Measurements from ENCODE around the gene TUBE1. TPM values are rescaled to one million over a fixed set of nuclear protein-coding genes. Genes with fewer than 3 reads are reported as not detected.
A peak's percentile ranks its signal among the peaks of the same experiment; 100 is the strongest.

Gene TUBE1
- total RNA-seq, 1 donor from 2014 or later, result 24.7 TPM

GRCh38 chr6:112086744-112087135 is 542 bp downstream of the TUBE1 start:
- H3K4me3 ChIP-seq (ENCODE audit: low read depth, low read length), result peak overlapping the region; percentile 81
- H3K27me3 ChIP-seq (ENCODE audit: control insufficient read depth, insufficient read depth, low read length), result no peaks in the 10 kb centered on the region
- TF ChIP-seq CTCF (IDR thresholded peaks at IDR 0.05; ENCODE audit: insufficient read depth, low read length, poor library complexity, severe bottlenecking), result peak; percentile 25
- no peaks in the 10 kb centered on the region for H3K36me3 ChIP-seq (ENCODE audit: control insufficient read depth, insufficient read depth, low read length)
- DNase-seq (ENCODE audit: low read depth), result peak; percentile 25

GRCh38 chr6:112085286-112086065 is 1.8 kb downstream of the TUBE1 start:
- DNase-seq (ENCODE audit: low read depth), result no peak
- Histone ChIP-seq H3K36me3 (ENCODE audit: control insufficient read depth, insufficient read depth, low read length) (no peaks in the 10 kb centered on the region), H3K4me3 (ENCODE audit: low read depth, low read length) (no peak overlapping the region), H3K27me3 (ENCODE audit: control insufficient read depth, insufficient read depth, low read length) (no peaks in the 10 kb centered on the region)
- no peak for TF ChIP-seq CTCF (IDR thresholded peaks at IDR 0.05; ENCODE audit: insufficient read depth, low read length, poor library complexity, severe bottlenecking)

- no peak for TF ChIP-seq CTCF (IDR thresholded peaks at IDR 0.05; ENCODE audit: insufficient read depth, low read length, poor library complexity, severe bottlenecking)
- H3K36me3 ChIP-seq (ENCODE audit: control insufficient read depth, insufficient read depth, low read length), result no peaks in the 10 kb centered on the region
- no peak for DNase-seq (ENCODE audit: low read depth)
These were observed 5.7 kb downstream of the TUBE1 start for GRCh38 chr6:112081569-112081968.

GRCh38 chr6:112066606-112067005 is 20.7 kb downstream of the TUBE1 start:
- Histone ChIP-seq H3K36me3 (ENCODE audit: control insufficient read depth, insufficient read depth, low read length) (no peaks in the 10 kb centered on the region), H3K4me3 (ENCODE audit: low read depth, low read length) (no peak overlapping the region), H3K27me3 (ENCODE audit: control insufficient read depth, insufficient read depth, low read length) (no peaks in the 10 kb centered on the region)
- TF ChIP-seq CTCF (IDR thresholded peaks at IDR 0.05; ENCODE audit: insufficient read depth, low read length, poor library complexity, severe bottlenecking), result no peak
- no peak for DNase-seq (ENCODE audit: low read depth)

More at GRCh38 chr6:112081569-112081968, 5.7 kb downstream of the TUBE1 start:
- no peaks in the 10 kb centered on the region for H3K27me3 ChIP-seq (ENCODE audit: control insufficient read depth, insufficient read depth, low read length)
- H3K4me3 ChIP-seq (ENCODE audit: low read depth, low read length), result no peak overlapping the region

- Histone ChIP-seq H3K36me3 (ENCODE audit: control insufficient read depth, insufficient read depth, low read length) (no peaks in the 10 kb centered on the region), H3K4me3 (ENCODE audit: low read depth, low read length) (no peak overlapping the region), H3K27me3 (ENCODE audit: control insufficient read depth, insufficient read depth, low read length) (no peaks in the 10 kb centered on the region)
- no peak for TF ChIP-seq CTCF (IDR thresholded peaks at IDR 0.05; ENCODE audit: insufficient read depth, low read length, poor library complexity, severe bottlenecking)
- no peak for DNase-seq (ENCODE audit: low read depth)
These were observed 21.8 kb downstream of the TUBE1 start for GRCh38 chr6:112065426-112065986.
